Stimulated activated naive CD4-positive, alpha-beta T cell (primary cell): ENCODE data around the gene CHRNA4.
"Not testable (repeated sequence)": the region's sequence is repeated elsewhere in the genome, so short reads cannot be mapped to it uniquely, and the experiment has no call there.

Experiments
- DNase-seq, 6 experiments: peaks; one replicate each; lab custom pipeline; 2025; lab: John Stamatoyannopoulos, UW

The CHRNA4 gene

DNA sequence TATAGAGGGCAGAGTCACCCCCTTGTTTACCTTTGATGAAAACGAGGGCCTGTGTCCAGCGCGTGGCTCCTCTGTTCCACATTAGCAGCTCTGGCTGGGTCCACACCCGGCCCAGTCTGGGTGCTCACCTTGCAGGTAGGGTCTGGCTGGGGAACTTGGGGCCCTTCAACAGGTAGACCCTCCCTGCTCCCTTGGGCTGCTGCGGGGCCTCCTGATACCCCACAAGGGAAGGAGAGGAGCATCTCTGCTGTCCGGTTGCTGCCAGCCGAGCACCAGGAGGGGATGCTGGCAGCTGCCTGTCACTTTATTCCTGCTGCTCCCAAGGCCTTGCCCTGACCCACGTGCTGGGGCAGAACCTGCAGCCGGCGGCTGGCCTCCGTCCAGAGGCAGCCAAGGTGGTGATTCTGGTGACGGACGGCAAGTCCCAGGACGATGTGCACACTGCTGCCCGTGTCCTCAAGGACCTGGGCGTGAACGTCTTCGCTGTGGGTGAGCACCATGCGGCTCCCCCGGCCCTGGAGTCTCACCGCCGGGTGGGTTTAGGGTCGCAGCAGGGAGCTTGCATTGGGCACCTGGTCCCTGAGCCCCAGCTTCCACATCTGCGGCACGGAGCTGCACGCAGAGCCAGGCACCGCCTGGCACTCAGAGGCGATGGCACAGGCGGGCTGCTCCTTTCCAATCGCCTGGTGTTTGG lies 52.8 kb downstream of the CHRNA4 start:
- no peak for DNase-seq

DNA sequence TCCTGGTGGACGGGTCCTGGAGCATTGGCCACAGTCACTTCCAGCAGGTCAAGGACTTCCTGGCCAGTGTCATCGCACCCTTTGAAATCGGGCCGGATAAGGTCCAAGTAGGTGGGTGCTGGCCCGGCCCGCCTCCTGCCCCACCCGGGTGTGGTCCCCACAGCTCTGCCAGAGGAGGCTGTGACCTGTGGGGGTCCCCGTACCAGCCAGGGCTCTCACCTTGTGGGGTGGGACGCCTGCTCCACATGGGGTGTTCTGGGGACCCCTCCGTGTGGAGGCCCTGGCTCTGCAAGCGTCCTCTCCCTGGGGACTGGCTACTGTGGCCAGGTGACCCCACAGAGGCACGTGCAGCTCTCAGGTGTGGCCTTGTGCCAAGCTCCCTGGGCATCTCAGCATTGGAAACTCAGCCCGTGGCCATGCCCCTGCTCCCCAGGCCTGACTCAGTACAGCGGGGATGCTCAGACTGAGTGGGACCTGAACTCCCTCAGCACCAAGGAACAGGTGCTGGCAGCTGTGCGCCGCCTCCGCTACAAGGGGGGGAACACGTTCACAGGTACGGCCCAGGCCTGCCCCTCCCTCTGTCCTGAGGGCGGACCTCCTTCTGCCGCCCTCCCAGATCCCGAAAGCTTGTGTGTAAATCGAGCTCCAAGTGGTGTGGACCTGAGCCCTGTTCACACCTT lies 53.5 kb downstream of the CHRNA4 start:
- no peak for DNase-seq

DNA sequence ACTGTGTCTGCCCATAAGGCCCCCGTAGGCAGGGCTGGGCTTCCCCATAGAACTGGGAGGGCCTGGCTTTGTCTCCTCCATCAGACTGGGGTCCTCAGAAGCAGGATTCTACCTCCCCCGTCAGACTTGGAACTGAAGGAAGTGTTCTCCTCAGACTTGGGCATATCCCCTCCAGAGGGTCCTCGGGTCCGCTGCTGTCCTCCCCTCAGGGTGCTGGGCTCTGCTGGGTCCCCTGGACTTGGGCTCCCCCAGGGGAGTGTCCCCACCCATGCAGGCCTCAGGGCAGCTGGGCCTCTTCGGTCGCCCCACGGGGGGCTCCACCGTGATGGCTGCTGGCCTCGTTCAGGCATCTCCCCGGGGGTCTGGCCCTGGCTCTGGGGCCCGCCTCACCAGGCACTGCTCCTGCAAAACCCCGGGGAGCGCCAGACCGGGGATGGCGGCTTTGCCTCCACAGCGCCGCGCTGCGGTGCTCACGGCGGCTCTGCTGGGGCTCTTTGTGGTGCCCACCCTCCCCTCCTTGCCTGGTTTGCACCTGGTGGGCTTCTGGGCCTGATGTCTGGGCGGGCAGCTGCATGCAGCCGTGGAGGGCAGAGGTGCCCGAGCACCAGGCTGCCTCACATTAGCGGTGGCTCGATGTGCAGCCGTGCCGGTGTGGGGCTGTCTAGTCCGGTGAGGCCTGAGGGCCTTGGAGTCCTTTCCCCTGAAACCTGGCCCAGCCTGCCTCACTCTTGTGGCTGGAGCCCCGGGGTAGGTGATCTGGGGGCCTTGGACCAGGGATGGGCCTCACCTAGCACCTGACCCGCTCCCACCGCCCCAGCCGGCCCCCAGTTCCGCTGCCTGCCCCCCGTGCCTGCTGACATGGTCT lies 54.2 kb downstream of the CHRNA4 start:
- DNase-seq: no peak

DNA sequence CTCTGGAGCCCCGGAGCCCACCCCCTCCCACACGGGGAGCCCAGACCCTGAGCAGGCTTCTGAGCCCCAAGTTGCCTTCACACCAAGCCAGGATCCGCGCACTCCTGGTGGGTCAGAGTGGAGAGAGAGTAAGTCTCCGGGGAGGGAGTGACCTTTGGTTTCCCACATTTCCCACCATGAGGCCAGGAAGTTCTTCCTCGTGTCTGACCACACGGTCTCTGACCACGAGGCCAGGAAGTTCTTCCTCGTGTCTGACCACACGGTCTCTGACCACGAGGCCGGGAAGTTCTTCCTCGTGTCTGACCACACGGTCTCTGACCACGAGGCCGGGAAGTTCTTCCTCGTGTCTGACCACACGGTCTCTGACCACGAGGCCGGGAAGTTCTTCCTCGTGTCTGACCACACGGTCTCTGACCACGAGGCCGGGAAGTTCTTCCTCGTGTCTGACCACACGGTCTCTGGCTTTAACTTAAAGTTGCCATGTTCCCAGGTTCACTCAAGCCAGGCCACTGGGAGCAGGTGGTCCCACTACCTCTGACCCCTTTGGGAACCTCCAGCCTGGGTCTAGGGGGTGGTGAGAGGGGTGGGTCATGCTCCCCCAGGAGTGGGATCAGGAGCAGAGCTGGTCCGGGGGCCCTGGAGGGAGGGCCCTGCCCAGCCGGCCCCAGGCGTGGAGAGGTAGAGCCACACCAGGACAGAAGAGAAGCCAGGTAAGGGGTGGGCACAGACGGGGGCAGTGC lies 55.0 kb downstream of the CHRNA4 start:
- DNase-seq: not testable (repeated sequence)

DNA sequence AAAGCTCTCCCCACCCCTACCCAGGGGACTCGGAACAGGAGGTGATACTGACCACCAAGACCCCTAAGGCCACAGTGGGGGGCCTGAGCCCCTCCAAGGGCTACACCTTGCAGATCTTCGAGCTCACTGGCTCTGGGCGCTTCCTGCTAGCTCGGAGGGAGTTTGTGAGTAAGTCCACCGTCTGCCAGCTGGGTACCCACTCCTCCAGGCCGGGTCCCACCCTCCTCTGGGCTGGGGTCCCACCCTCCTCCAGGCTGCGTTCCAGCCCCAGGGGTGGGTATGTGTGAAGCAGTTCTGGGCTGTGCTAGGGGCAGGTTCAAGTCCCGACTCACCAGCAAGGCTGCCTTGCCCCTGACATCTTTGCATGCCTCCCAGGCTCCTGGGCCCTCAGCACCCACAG lies 55.8 kb downstream of the CHRNA4 start:
- no peak for DNase-seq

DNA sequence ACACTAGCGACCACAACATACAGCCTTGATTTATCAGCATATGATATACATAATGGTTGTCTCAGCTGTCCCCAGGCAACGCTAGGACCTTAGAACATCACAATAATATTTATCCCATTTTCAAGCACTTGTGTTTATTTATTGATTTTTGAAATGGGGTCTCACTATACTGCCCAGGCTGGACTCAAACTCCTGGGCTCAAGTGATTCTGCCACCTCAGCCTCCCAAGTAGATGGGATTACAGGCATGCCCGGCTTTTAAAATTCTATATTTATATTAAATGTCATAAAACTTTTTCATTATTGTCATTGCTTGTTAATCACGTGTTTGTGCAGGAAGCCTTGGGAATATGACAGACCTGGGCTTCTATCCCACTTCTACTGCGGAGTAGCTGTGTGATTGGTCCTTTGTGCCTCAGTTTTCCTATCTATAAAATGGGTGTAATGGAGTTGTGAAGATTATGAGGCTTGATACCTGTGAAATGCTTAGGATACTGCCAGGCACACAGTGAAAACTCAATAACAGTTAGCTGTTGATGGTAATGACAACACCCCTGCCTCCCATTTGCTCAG lies 58.0 kb downstream of the CHRNA4 start:
- DNase-seq: no peak

DNA sequence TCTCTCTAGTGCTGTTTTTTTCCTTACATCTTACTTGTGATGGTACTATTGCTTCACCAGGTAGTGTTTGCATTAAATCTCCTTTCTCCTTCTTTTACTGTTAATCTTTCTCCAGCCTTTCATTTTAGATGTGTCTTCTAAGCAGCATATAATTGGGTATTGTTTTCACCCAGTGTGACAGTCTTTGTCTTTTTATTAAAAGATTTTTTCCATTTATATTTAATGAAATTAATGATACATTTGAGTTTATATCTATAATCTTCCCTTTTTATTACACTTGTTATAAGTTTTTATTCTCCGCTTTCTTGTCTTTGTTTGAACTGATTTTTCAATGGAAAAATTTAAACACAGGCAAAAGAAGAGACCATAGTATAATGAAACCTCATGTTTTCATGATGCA lies 59.5 kb downstream of the CHRNA4 start:
- no peak for DNase-seq

DNA sequence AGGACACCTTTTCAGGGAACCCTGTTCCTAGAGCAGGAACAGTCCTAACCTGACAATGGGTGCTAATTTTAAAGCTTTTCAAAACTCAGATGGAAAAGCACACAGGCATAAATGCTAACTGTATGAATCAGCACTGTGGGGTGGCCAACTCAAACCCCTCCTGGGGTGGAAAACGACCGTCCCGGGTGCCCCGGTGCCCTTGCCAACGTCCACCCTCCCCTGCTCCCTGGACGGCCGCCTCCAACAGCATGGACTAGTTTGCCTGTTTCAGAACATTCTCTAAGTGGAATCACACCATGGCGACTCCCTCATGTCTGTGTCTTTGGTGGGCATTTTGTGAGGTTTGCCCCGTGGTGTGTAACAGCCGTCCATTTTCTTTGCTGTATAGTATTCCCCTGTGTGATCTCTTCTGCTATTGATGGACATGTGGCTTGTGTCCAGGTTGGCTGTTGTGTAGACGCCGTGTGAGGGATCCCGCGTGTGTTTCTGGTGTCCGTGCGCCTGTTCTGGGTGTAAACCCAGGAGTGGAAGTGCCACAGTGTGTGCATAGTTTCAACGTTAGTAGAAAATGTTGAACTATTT lies 62.3 kb downstream of the CHRNA4 start:
- no peak for DNase-seq

DNA sequence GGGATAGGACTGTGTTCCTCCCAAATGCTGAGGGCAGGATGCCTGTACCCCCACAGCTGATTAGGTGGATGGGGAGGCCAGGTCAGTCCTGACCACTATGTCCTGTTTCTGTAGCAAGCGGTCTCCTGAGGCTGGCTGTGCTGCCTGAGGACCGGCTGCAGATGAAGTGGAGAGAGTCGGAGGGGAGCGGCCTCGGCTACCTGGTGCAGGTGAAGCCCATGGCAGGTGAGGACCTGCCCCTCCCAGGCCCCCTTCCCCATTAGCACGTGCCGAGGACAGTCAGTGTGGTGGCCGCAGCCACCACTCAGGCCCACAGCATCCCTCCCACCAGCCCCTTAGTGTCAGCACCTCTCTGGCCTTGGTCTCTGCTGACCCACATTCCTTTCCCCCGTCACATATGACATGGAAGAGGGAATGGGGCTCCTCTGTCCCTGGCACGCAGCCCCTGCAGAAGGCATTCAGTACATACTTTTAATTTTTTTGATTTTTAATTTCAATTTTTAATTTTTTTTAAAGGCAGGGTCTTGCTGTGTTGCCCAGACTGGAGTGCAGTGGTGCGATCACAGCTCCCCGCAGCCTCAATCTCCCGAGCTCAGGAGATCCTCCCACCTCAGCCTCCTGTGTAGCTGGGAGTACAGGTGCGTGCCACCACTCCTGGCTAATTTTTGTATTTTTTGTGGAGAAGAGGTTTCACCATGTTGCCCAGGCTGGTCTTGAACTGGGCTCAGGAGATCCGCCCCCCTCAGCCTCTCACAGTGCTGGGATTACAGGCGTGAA lies 63.2 kb downstream of the CHRNA4 start:
- no peak for DNase-seq

DNA sequence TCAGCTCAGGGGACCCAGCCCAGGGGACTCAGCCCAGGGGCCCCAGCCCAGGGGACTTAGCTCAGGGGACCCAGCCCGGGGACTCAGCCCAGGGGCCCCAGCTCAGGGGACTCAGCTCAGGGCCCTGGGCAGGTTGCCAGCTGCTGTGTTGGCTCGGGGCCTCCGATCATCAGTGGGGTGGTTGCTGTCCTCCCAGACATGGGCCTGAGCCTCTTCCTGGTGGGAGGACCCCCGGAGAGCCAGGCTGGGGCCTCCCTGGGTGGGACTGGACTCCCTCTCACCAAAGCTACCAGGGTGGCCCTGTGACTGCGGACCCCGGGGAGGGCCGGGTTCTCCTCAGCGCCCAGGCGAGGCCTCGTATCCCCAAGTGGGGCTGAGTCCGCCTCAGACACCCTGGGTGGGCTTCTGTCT lies 63.8 kb downstream of the CHRNA4 start:
- DNase-seq: no peak

DNA sequence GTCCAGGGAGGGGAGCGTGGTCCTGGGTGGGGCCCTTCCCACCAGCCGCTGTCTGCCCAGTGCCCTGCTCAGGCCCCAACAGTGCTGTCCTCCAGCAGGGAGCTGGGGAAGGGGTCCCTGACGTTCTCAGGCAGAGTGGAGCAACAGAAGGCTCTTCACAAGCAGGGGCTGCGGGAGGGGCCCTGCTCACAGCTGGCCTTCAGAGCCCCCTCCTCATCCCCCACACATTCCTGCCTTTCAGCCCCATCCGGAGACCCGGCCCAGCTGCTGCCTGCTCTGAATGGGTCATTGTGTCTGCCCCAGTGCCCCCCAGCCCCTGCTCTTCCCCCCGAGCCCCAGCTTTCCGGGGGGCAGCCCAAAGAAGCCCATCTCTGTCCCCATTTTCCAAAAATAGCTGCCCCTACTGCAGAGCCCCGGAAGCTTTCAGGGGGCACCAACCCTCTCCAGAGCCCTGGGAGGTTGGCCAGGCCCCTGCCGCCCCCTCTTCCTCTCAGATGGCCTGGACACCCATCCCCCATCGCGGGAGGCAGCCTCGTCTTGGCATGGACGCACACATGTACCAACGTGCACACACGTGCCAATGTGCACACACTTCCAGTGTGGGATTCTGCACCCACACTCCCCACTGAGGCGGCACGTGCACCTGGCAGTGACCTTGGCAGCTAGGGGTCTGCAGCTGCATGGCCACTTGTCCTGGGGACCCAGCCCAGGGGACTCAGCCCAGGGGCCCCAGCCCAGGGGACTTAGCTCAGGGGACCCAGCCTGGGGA lies 64.4 kb downstream of the CHRNA4 start:
- no peak for DNase-seq

DNA sequence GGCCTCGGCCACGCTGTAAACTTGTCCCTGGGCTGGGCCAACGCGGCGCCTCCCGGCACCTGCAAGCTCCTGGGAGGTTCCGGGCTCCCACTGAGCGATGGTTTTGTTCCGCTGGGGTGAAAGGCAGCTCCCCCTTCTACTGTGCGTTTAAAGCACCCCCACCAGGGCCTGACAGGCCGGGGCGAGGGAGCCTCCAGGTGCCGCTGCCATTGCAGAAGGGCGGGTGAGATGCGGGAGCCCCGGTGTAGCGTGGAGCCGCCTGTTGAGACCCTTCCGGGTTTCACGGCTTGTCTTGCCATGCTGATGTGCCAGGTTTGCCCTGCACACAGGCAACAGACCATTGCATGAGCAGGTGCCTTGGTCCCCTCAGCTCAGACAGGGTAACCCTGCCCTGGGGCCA lies 65.3 kb downstream of the CHRNA4 start:
- DNase-seq: no peak

DNA sequence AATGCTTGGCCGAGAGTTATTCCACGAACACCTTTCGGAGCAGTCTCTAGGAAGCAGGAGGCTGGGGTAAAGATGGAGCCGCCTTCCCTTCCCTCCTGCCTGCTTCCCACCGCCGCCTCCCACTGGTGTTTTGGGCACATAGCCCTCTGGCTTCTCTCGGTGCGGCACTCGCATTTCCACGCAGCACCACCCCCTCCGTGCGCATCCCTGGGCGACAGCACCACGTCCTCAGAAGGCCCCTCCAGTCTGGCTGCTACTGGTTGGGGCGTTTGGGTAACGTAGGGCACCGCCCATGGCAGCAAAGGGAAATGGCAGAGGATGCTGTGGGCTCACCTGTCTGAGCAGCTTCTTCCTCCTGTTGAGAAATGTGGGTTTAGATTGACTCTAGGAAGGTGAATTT lies 65.7 kb downstream of the CHRNA4 start:
- DNase-seq: peak in 1 of 6 experiments; percentile 18

DNA sequence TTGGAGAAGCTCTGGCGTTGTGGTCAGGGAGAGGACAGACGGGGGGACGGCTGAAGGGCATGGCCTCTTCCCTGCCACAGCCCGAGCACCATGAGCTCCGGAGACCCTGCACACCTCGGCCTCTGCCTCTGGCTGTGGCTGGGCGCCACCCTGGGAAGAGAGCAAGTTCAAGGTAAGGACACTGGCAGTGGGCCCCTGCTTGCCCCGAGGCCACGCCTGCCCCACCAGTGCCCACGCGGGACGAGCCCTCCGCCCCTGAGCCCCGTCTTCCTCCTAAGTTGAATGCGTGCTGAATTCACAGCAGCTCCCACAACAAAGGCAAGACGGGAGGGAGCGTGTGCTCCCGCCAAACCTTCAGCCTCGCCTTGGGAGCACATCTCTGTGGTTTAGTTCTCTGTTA lies 66.1 kb downstream of the CHRNA4 start:
- DNase-seq: no peak

DNA sequence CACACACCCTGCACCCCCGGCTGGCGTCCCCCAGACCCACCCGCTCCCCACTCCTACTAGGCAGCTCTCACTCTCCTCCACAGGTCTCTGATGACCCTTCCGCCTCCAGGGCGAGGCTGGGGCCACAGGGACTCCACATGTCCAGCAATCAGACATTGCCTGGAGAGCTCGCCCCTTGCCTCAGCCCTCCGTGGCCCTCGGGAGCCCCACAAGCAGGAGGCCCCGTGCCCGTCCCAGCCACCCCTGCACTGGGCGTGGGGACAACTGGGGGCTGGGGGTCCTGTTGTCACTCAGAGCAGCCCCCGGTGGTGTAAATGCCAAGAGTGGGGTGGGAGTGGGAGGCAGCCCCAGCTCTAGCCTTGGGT lies 66.6 kb downstream of the CHRNA4 start:
- no peak for DNase-seq

DNA sequence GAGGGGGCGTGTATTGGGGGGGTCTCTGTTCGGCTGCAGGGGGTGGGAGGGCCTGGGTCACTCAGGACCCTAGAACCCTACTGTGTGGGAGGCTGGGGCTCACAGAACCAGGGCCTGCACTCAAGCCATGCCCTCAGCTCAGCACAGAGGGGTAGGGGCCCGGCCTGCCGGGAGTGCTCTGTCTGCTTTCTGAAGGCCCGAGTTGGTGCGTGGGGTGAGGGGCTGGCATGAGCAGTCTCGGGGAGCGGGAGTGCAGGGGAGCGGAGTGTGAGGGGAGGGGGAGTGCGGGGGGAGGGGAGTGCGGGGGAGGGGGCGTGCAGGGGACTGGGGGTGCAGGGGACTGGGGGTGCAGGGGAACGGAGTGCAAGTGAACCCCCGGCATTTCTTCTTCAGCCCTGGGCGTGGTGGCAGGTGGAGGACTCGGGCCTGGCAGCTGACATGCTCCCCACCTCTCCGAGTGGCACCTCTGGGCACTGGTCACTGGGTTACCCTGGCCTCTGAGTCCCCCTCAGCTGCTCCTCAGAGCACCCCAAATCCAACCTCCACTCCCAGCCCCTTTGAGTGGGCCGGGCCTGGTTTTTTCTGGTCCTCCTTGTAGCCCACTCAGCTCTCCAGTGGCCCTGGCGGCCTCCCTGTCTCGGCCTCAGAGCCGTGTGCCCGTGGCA lies 67.1 kb downstream of the CHRNA4 start:
- DNase-seq: no peak

DNA sequence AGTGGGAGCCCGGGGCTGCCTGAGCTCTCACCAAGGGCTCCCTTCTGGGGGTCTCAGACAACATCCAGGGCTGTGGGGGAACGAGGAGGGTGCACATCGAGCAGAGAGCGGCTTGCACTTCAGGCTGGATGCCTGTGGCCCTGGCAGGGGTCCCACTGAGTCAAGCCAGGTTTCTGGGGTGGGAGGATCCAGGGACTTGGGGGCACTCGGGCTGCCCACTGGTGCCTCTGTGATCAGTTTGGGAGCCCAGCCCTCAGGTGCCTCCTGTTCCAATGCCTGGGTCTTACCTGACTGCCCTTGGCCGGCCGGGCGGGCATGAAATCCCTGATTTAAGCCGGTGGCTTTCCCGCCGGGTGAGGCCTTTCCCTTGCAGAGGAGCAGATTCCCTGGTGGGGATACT lies 67.7 kb downstream of the CHRNA4 start:
- DNase-seq: no peak
